HepG2 (cell line): ENCODE data around the gene NDRG2. TPM values are rescaled to one million over a fixed set of nuclear protein-coding genes. Genes with fewer than 3 reads are reported as not detected.

Experiments
- AHR ChIP-seq: IDR thresholded peaks from 2 replicates; pipeline ENCODE4 v1.6.1; 2018; ENCODE audit warnings: missing genetic modification reagents, missing compliant biosample characterization
- FOSL1 ChIP-seq: sonication (generic); formaldehyde crosslinking; IDR thresholded peaks from 2 replicates; pipeline ENCODE4 v1.9.0; 2021; ENCODE audit warnings: missing genetic modification reagents, borderline replicate concordance
- FOXP1 ChIP-seq, 2 experiments: fragments of 450-650 bp in 1 of 2; IDR thresholded peaks; 2 replicates each; pipeline ENCODE4 v1.6.1; 2017 to 2018; ENCODE audit warnings: antibody characterized with exemption in 1 of 2
- GATA4 ChIP-seq: sonication (generic); IDR thresholded peaks from 2 replicates; pipeline ENCODE4 v1.6.1; 2016; ENCODE audit warnings: antibody characterized with exemption, low read depth, borderline replicate concordance
- HMG20A ChIP-seq: IDR thresholded peaks from 2 replicates; pipeline ENCODE4 v1.6.1; 2016; ENCODE audit warnings: borderline replicate concordance
- KMT2A ChIP-seq: sonication (generic); formaldehyde crosslinking; IDR thresholded peaks from 2 replicates; pipeline ENCODE4 v1.4.0; 2020; ENCODE audit warnings: missing genetic modification reagents
- MED13 ChIP-seq: sonication (generic); formaldehyde crosslinking; IDR thresholded peaks from 2 replicates; pipeline ENCODE4 v1.5.0; 2020; ENCODE audit warnings: missing genetic modification reagents
- MIER2 ChIP-seq: IDR thresholded peaks from 2 replicates; pipeline ENCODE4 v1.6.1; 2016; ENCODE audit warnings: missing biosample characterization, missing genetic modification reagents
- NFIB ChIP-seq: sonication (generic); formaldehyde crosslinking; IDR thresholded peaks from 2 replicates; pipeline ENCODE4 v1.9.0; 2021; ENCODE audit warnings: missing genetic modification reagents, mild to moderate bottlenecking, borderline replicate concordance
- REPIN1 ChIP-seq: sonication (generic); formaldehyde crosslinking; IDR thresholded peaks from 2 replicates; pipeline ENCODE4 v1.8.0; 2022; ENCODE audit warnings: missing genetic modification reagents, low read depth, mild to moderate bottlenecking, borderline replicate concordance
- SATB2 ChIP-seq: sonication (generic); formaldehyde crosslinking; IDR thresholded peaks from 2 replicates; pipeline ENCODE4 v1.5.0; 2020; ENCODE audit warnings: missing genetic modification reagents
- ZFX ChIP-seq: sonication (generic); formaldehyde crosslinking; IDR thresholded peaks from 2 replicates; pipeline ENCODE4 v1.4.0; 2020; ENCODE audit warnings: mild to moderate bottlenecking, low read depth, missing genetic modification reagents, moderate library complexity
- ZNF10 ChIP-seq: sonication (generic); formaldehyde crosslinking; IDR thresholded peaks from 2 replicates; pipeline ENCODE4 v1.4.0; 2020; ENCODE audit warnings: mild to moderate bottlenecking, low read depth, missing genetic modification reagents, borderline replicate concordance
- ZNF101 ChIP-seq: sonication (generic); formaldehyde crosslinking; IDR thresholded peaks from 2 replicates; pipeline ENCODE4 v1.4.0; 2020; ENCODE audit warnings: mild to moderate bottlenecking, low read depth, missing genetic modification reagents, borderline replicate concordance
- ZNF136 ChIP-seq: sonication (generic); formaldehyde crosslinking; IDR thresholded peaks from 2 replicates; pipeline ENCODE4 v1.8.1; 2022; ENCODE audit warnings: low read depth, mild to moderate bottlenecking, moderate library complexity, missing genetic modification reagents
- ZNF724P ChIP-seq: sonication (generic); formaldehyde crosslinking; IDR thresholded peaks from 2 replicates; pipeline ENCODE4 v1.8.0; 2022; ENCODE audit warnings: missing genetic modification reagents, borderline replicate concordance
- ZNF780A ChIP-seq: sonication (generic); formaldehyde crosslinking; IDR thresholded peaks from 2 replicates; pipeline ENCODE4 v1.8.0; 2022; ENCODE audit warnings: mild to moderate bottlenecking, missing genetic modification reagents, moderate library complexity
- polyA plus RNA-seq, 8 experiments: library from polyadenylated mRNA; depleted of rRNA in 3 of 8; stranded (reverse) in 7 of 8; unstranded in 1 of 8; fragments of >200 nt; fragmentation: Illumina TruSeq in 4 of 8; extraction: Trizol in 4 of 8; gene quantifications; 2 replicates each; pipeline versions ENCODE4 v1.2.1 to v1.2.3, GENCODE V29; 2011 to 2016; ENCODE audit warnings: low read depth in 4 of 8, missing spikeins in 1 of 8, mixed read lengths in 1 of 8; ENCODE audit not compliant: insufficient read depth in 1 of 8
- total RNA-seq, 5 experiments: library from RNA; depleted of rRNA; stranded (reverse); fragments of >200 nt; fragmentation: Illumina TruSeq; extraction: Trizol; gene quantifications; 2 replicates each; pipeline ENCODE4 v1.2.3, GENCODE V29; 2016; ENCODE audit warnings: low read depth in 1 of 5
- TF ChIP-seq, protein P1 (sequence below): sonication (generic); formaldehyde crosslinking; IDR thresholded peaks from 2 replicates; pipeline ENCODE4 v1.5.0; 2020; ENCODE audit warnings: missing genetic modification reagents, mild to moderate bottlenecking, borderline replicate concordance
- TF ChIP-seq, protein P2 (sequence below): sonication (generic); formaldehyde crosslinking; IDR thresholded peaks from 2 replicates; pipeline ENCODE4 v1.4.0; 2020; ENCODE audit warnings: missing genetic modification reagents
- TF ChIP-seq, protein P3 (sequence below): sonication (generic); formaldehyde crosslinking; IDR thresholded peaks from 2 replicates; pipeline ENCODE4 v1.5.0; 2020; ENCODE audit warnings: mild to moderate bottlenecking, missing genetic modification reagents, borderline replicate concordance

The NDRG2 gene
- total and polyA plus RNA-seq, 2 of the 13 experiments (the other 11 are each of a cell fraction or from before 2014, with no cell fraction given): 27.2 to 189 TPM

DNA sequence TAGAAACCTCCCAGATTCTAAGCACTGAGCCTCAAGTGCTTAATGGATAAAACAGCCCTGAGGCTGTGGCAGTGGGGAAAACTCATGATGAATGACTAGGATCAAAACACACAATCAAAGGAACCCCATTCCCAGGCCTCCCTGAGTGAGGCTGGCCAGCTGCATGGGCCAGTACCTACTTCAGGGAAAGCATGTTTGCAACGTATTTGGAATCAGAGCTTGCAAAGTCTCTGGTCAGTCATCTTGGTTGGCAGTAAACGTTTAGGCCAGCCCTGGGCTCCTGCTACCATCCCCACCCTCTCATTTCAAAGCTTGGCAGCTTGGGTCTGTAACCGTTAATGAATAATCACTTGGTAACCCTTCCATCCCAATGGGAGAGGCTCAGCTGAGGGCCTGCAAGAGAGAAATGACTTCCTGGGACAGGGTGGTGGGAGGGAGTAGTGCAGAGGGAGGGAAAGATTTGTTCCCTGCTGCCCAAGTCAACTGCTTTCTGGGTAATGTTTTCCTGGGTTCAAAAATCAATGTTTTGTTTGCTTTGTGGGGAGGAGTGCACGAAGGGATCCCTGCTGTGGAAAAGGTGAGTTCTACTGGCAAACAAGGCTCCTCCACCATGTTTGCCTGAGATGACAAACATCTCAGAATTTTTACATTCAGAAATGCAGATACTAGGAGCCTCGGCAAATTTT lies 30.7 kb upstream of the NDRG2 start (continued):
- TF ChIP-seq MIER2 (CRISPR knock-in tag) (peak; percentile 76; the same call in 1 of the 2 replicates), AHR (CRISPR knock-in tag) (no peak), ZNF780A (CRISPR knock-in tag) (no peak), SATB2 (peak; percentile 77; the same call in 1 of the 2 replicates), FOXP1 (IDR thresholded peaks at IDR 0.05) (no peak), FOXP1 (CRISPR knock-in tag; IDR thresholded peaks at IDR 0.05) (peak; percentile 89), ZNF724P (CRISPR knock-in tag) (peak; percentile 53; the same call in 1 of the 2 replicates), ZNF10 (CRISPR knock-in tag) (no peak), ZNF136 (peak; percentile 94), ZNF101 (CRISPR knock-in tag) (0 out of 2 replicates have a peak, but pooled peaks have one; percentile 20), NFIB (no peak), ZFX (CRISPR knock-in tag) (peak; percentile 86), MED13 (CRISPR knock-in tag) (peak; percentile 82), KMT2A (CRISPR knock-in tag) (0 out of 2 replicates have a peak, but pooled peaks have one; percentile 39), HMG20A (peak; percentile 75; the same call in 1 of the 2 replicates), REPIN1 (CRISPR knock-in tag) (peak; percentile 42; the same call in 1 of the 2 replicates), GATA4 (0 out of 2 replicates have a peak, but pooled peaks have one; percentile 30), FOSL1 (CRISPR knock-in tag) (no peak)
- TF ChIP-seq, protein P1, sequence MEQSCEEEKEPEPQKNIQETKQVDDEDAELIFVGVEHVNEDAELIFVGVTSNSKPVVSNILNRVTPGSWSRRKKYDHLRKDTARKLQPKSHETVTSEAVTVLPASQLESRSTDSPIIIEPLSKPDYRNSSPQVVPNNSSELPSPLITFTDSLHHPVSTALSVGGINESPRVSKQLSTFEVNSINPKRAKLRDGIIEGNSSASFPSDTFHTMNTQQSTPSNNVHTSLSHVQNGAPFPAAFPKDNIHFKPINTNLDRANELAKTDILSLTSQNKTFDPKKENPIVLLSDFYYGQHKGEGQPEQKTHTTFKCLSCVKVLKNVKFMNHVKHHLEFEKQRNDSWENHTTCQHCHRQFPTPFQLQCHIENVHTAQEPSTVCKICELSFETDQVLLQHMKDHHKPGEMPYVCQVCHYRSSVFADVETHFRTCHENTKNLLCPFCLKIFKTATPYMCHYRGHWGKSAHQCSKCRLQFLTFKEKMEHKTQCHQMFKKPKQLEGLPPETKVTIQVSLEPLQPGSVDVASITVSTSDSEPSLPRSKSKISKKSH: no peak
- TF ChIP-seq, protein P2, sequence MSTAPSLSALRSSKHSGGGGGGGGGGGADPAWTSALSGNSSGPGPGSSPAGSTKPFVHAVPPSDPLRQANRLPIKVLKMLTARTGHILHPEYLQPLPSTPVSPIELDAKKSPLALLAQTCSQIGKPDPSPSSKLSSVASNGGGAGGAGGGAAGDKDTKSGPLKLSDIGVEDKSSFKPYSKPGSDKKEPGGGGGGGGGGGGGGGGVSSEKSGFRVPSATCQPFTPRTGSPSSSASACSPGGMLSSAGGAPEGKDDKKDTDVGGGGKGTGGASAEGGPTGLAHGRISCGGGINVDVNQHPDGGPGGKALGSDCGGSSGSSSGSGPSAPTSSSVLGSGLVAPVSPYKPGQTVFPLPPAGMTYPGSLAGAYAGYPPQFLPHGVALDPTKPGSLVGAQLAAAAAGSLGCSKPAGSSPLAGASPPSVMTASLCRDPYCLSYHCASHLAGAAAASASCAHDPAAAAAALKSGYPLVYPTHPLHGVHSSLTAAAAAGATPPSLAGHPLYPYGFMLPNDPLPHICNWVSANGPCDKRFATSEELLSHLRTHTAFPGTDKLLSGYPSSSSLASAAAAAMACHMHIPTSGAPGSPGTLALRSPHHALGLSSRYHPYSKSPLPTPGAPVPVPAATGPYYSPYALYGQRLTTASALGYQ (CRISPR knock-in tag): peak; percentile 74
- TF ChIP-seq, protein P3, sequence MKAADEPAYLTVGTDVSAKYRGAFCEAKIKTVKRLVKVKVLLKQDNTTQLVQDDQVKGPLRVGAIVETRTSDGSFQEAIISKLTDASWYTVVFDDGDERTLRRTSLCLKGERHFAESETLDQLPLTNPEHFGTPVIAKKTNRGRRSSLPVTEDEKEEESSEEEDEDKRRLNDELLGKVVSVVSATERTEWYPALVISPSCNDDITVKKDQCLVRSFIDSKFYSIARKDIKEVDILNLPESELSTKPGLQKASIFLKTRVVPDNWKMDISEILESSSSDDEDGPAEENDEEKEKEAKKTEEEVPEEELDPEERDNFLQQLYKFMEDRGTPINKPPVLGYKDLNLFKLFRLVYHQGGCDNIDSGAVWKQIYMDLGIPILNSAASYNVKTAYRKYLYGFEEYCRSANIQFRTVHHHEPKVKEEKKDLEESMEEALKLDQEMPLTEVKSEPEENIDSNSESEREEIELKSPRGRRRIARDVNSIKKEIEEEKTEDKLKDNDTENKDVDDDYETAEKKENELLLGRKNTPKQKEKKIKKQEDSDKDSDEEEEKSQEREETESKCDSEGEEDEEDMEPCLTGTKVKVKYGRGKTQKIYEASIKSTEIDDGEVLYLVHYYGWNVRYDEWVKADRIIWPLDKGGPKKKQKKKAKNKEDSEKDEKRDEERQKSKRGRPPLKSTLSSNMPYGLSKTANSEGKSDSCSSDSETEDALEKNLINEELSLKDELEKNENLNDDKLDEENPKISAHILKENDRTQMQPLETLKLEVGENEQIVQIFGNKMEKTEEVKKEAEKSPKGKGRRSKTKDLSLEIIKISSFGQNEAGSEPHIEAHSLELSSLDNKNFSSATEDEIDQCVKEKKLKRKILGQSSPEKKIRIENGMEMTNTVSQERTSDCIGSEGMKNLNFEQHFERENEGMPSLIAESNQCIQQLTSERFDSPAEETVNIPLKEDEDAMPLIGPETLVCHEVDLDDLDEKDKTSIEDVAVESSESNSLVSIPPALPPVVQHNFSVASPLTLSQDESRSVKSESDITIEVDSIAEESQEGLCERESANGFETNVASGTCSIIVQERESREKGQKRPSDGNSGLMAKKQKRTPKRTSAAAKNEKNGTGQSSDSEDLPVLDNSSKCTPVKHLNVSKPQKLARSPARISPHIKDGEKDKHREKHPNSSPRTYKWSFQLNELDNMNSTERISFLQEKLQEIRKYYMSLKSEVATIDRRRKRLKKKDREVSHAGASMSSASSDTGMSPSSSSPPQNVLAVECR: peak; percentile 76; the same call in 1 of the 2 replicates
